Muscle of leg (tissue), 11 donors: ENCODE results near the gene RAB10. TPM values are rescaled to one million over a fixed set of nuclear protein-coding genes. Genes with fewer than 3 reads are reported as not detected.
"Not testable (repeated sequence)": the region's sequence is repeated elsewhere in the genome, so short reads cannot be mapped to it uniquely, and the experiment has no call there.

Experiments used
- DNase-seq: peaks from one replicate; pipeline ENCODE4 v3.0.0; 2013
- H3K27ac ChIP-seq: one replicate; pipeline ENCODE4 v1.5.1; 2013; ENCODE audit warnings: mild to moderate bottlenecking, low read length, control low read depth
- H3K27me3 ChIP-seq: one replicate; pipeline ENCODE4 v1.6.1; 2013; ENCODE audit warnings: low read length; ENCODE audit not compliant: control insufficient read depth, insufficient read depth
- H3K36me3 ChIP-seq: one replicate; pipeline ENCODE4 v1.6.1; 2013; ENCODE audit warnings: low read length; ENCODE audit not compliant: control insufficient read depth, insufficient read depth
- H3K4me1 ChIP-seq: one replicate; pipeline ENCODE4 v1.6.1; 2013; ENCODE audit warnings: low read length; ENCODE audit not compliant: control insufficient read depth, insufficient read depth
- H3K4me3 ChIP-seq: one replicate; pipeline ENCODE4 v1.5.1; 2013; ENCODE audit warnings: low read length, control low read depth
- H3K9me3 ChIP-seq: replicated peaks from 2 replicates; pipeline ENCODE4 v1.6.1; 2013; ENCODE audit warnings: low read depth, low read length; ENCODE audit not compliant: control insufficient read depth
- WGBS: methylation state at CpG from one replicate; pipeline ENCODE4 v1.1.5; 2013; ENCODE audit warnings: missing lambda C conversion rate; ENCODE audit not compliant: insufficient coverage; 5-methylcytosine and 5-hydroxymethylcytosine counted together
- polyA plus RNA-seq, 8 donors: library from polyadenylated mRNA; unstranded; fragments of 120-200 nt; gene quantifications; one replicate each; pipeline versions ENCODE4 v1.2.1 to v1.2.3, GENCODE V29; 2013; ENCODE audit warnings: inconsistent platforms in 1 of 8, low replicate concordance in 1 of 8; ENCODE audit not compliant: insufficient read length in 8 of 8, insufficient read depth in 1 of 8
- total RNA-seq: library from RNA; stranded (reverse); fragments of 120-200 nt; gene quantifications from one replicate; pipeline ENCODE4 v1.2.4, GENCODE V29; 2013

RAB10 gene
- total and polyA plus RNA-seq, 9 donors, result 50.5 to 107 (median 95.3) TPM

GRCh38 chr2:26011990-26012856 lies 21.7 kb upstream of the RAB10 start:
- H3K9me3 ChIP-seq, result peaks cover 2% of the 10 kb centered on the region
- no peaks in the 10 kb centered on the region for H3K36me3 ChIP-seq
- WGBS, result 50% methylated on average over 5 of the region's 14 CpGs
- peaks cover 14% of the 10 kb centered on the region for H3K4me1 ChIP-seq
- H3K27me3 ChIP-seq, result no peaks in the 10 kb centered on the region
- H3K4me3 ChIP-seq, result no peak overlapping the region
- H3K27ac ChIP-seq, result peak overlapping the region; percentile 3
- peak; percentile 31 for DNase-seq

- H3K27ac ChIP-seq, result no peak overlapping the region
- H3K4me1 ChIP-seq, result peaks cover 24% of the 10 kb centered on the region
- no peak overlapping the region for H3K4me3 ChIP-seq
- WGBS, result 57% methylated on average over 1 of the region's 1 CpG
- no peaks in the 10 kb centered on the region for H3K27me3 ChIP-seq
- H3K9me3 ChIP-seq, result peaks cover 2% of the 10 kb centered on the region
- no peaks in the 10 kb centered on the region for H3K36me3 ChIP-seq
- DNase-seq, result no peak
Measured at GRCh38 chr2:26013668-26014067, 20.2 kb upstream of the RAB10 start.

- no peak for DNase-seq
- Histone ChIP-seq H3K27ac (no peak overlapping the region), H3K4me3 (no peak overlapping the region), H3K27me3 (no peaks in the 10 kb centered on the region), H3K36me3 (no peaks in the 10 kb centered on the region), H3K9me3 (no peaks in the 10 kb centered on the region), H3K4me1 (peaks cover 24% of the 10 kb centered on the region)
- 90% methylated on average over 5 of the region's 13 CpGs for WGBS
Measured at GRCh38 chr2:26016012-26016705, 17.7 kb upstream of the RAB10 start.

- peaks cover 21% of the 10 kb centered on the region for H3K4me1 ChIP-seq
- not testable (repeated sequence) for H3K36me3 ChIP-seq, H3K9me3 ChIP-seq, H3K27me3 ChIP-seq, DNase-seq, H3K27ac ChIP-seq, H3K4me3 ChIP-seq
- no CpG with 5 or more reads among the region's 4 CpGs for WGBS
Measured at GRCh38 chr2:26016706-26017045, 17.2 kb upstream of the RAB10 start.

- no peak for DNase-seq
- no peak overlapping the region for H3K4me3 ChIP-seq
- H3K27ac ChIP-seq, result peak overlapping the region; percentile 21
Measured at GRCh38 chr2:26017464-26018183, 16.3 kb upstream of the RAB10 start.

GRCh38 chr2:26018184-26019055 lies 15.5 kb upstream of the RAB10 start:
- DNase-seq, result peak; percentile 68
- no peak overlapping the region for H3K4me3 ChIP-seq
- H3K4me1 ChIP-seq, result peaks cover 12% of the 10 kb centered on the region
- H3K27me3 ChIP-seq, result no peaks in the 10 kb centered on the region
- WGBS, result 86% methylated on average over 1 of the region's 3 CpGs
- H3K36me3 ChIP-seq, result no peaks in the 10 kb centered on the region
- H3K9me3 ChIP-seq, result no peaks in the 10 kb centered on the region
- peak overlapping the region; percentile 52 for H3K27ac ChIP-seq

More at GRCh38 chr2:26017464-26018183, 16.3 kb upstream of the RAB10 start:
- Histone ChIP-seq H3K27me3 (no peaks in the 10 kb centered on the region), H3K36me3 (no peaks in the 10 kb centered on the region), H3K9me3 (no peaks in the 10 kb centered on the region), H3K4me1 (peaks cover 12% of the 10 kb centered on the region)
- WGBS, result 80% methylated on average over 3 of the region's 5 CpGs

GRCh38 chr2:26020231-26020640 lies 13.6 kb upstream of the RAB10 start:
- DNase-seq, result no peak
- no peak overlapping the region for H3K27ac ChIP-seq
- H3K9me3 ChIP-seq, result peaks cover 3% of the 10 kb centered on the region
- 54% methylated on average over 3 of the region's 4 CpGs for WGBS
- no peaks in the 10 kb centered on the region for H3K27me3 ChIP-seq
- peaks cover 12% of the 10 kb centered on the region for H3K4me1 ChIP-seq
- no peak overlapping the region for H3K4me3 ChIP-seq
- no peaks in the 10 kb centered on the region for H3K36me3 ChIP-seq

- Histone ChIP-seq H3K27me3 (no peaks in the 10 kb centered on the region), H3K4me1 (no peaks in the 10 kb centered on the region), H3K9me3 (peaks cover 3% of the 10 kb centered on the region), H3K4me3 (no peak overlapping the region), H3K27ac (no peak overlapping the region), H3K36me3 (no peaks in the 10 kb centered on the region)
- no CpG with 5 or more reads among the region's 2 CpGs for WGBS
- DNase-seq, result no peak
Measured at GRCh38 chr2:26024260-26024659, 9.6 kb upstream of the RAB10 start.

- Histone ChIP-seq H3K9me3 (peaks cover 3% of the 10 kb centered on the region), H3K27me3 (no peaks in the 10 kb centered on the region), H3K27ac (no peak overlapping the region)
Measured at GRCh38 chr2:26025509-26025908, 8.4 kb upstream of the RAB10 start.

More at GRCh38 chr2:26025509-26025908, 8.4 kb upstream of the RAB10 start:
- Histone ChIP-seq H3K4me1 (no peaks in the 10 kb centered on the region), H3K4me3 (no peak overlapping the region), H3K36me3 (no peaks in the 10 kb centered on the region)
- no peak for DNase-seq
